Stimulated activated CD8-positive, alpha-beta memory T cell treated with anti-CD3 and anti-CD28 coated beads, Interleukin-12 subunit alpha, Interleukin-12 subunit beta, amount 100 ng/mL, for 24 hours (primary cell): ENCODE measurements around the gene NTNG2.

Experiments used
- DNase-seq: peaks from one replicate; pipeline ENCODE4 v3.0.0-alpha.2; 2020; ENCODE audit errors: extremely low read depth

Gene NTNG2

DNA sequence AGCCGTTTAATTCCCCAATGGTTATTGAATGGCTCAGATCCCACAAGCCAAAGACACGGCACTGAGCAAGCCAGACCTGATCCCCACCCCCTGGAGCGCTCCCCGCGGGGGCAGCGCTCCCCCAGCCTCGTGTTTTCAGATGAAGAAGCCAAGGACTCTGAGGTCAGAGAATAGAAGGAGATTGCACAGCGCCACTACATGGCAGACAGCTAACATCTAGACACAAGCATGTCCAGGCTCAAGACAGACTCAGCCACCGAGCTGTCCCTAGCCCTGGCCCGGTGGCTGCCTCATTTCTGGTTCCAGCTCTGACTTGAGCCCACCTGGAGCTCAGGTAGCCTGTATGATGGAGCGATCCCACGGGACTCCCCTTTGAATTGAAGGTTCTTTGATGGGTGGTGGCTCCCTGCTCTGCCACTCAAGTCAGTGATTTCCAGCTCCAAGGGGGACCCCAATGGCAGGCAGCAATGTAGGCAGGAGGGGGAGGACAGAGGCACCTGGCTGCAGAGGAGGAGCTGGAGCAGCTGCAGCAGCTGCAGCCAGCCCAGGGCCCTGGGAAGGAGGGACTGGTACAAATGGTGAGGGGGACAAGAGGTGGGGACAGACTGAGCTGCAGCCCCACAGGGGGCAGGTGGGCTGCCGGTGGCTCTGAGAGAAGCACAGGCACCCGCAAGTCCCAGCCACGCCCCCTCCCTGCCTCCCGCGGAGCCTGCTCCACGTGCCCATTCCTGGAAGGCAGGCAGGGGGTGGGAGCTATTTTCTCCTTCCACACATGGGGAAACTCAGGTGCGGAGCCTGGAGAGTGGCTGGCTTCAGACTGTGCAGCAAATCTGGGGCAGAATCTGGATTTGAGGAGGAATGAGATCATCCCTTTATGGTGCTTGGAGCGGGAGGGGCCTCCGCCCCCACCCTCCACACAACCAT, 40.2 kb downstream of the NTNG2 start:
- no peak for DNase-seq

- no peak for DNase-seq
These were observed 43.0 kb downstream of the NTNG2 start for GRCh38 chr9:132204883-132205282.

DNA sequence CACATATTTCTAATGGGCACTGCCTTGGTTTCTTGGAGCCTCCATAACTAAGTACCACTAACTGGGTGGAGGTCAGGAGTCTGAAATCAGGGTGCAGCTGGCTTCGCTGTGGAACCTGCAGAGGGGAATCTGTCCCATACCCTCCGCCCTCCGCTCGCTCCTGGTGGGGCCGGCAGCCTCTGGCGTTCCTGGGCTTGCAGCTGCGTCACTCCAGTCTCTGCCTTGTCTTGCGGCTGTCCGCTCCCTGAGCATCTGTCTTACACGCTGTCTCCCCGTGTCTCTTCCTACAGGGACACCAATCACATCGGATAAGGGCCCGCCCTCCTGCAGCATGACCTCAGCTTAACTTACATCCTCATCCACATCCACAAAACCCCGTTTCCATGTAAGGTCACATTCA, 45.4 kb downstream of the NTNG2 start:
- no peak for DNase-seq

GRCh38 chr9:132207839-132208615, 46.2 kb downstream of the NTNG2 start:
- no peak for DNase-seq

GRCh38 chr9:132209228-132209627, 47.4 kb downstream of the NTNG2 start:
- DNase-seq = no peak

GRCh38 chr9:132210472-132211145, 48.8 kb downstream of the NTNG2 start:
- DNase-seq = no peak

- DNase-seq = no peak
These were observed 49.7 kb downstream of the NTNG2 start for GRCh38 chr9:132211570-132211969.

GRCh38 chr9:132214027-132214622, 52.3 kb downstream of the NTNG2 start:
- no peak for DNase-seq

DNA sequence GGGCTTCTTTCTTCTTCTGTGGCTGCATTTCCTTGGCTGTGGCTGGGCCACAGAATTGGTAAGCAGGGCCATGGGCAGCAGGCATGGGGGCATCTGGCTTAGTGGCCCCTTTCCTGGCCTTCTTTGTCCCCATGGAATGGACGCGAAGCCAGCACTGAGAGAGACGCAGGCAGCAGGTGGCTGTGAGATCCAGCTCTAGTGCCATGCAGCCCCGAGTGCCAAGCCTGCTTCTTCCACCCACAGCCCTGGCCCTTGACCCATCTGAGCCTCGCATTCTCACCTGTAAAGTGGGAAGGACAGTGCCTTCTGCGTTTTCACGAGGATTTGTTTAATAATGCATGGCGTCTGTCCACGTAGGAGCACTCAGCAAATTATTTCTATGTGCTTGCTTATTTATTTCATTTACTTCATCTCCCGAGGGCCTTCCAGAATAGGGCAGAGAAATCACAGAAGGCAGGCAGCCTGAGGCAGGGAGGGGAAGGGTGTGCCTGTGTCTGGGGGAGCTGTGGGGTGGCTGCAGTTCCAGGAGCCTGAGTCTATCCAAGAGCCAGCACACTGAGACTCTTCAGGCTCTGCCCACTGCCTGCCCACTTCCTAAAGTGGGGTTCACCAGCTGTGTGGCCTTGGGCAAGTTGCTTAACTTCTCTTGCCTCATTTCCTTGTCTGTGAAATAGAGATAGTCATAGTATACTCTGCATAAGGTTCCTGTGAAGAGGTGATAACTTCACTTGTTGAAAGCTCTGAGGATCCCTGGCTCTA, 55.2 kb downstream of the NTNG2 start:
- no peak for DNase-seq

GRCh38 chr9:132218208-132218607, 56.4 kb downstream of the NTNG2 start:
- DNase-seq = no peak

GRCh38 chr9:132221941-132222340, 60.1 kb downstream of the NTNG2 start:
- DNase-seq = no peak

GRCh38 chr9:132224645-132225044, 62.8 kb downstream of the NTNG2 start:
- DNase-seq = no peak

DNA sequence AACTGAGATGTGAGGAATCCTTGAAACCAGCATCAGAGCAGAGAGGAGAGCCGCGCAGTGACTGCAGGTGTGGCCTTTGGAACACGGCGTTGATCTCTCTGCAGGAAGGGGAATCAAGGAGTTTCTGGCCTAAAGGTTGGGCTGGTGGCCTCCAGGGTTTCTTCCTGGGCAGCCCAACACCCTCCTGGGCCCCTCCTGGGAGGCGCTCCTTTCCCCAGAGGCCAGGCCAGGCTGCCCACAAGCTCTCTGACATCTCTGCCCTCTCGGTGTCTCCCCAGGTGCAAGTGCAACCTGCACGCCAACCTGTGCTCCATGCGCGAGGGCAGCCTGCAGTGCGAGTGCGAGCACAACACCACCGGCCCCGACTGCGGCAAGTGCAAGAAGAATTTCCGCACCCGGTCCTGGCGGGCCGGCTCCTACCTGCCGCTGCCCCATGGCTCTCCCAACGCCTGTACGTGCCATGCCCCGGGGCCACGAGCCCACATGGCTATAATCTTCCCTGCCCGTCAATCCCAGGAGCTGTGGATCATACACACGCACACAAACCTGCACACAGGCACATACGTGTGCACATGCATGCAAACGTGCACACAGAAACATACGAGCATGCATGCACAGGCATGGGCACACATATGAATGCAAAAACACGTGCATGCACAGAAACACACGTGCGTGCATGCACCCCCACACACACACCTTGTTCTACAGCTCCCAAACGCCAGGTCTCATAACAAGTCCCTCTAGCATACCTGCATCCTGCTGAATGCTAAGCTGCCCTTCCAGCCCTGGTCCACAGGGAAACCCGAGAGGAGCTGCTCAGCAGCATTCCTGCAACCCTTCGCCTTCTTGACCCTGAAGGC, 64.9 kb downstream of the NTNG2 start:
- DNase-seq = no peak

- no peak for DNase-seq
These were observed 66.2 kb downstream of the NTNG2 start for GRCh38 chr9:132228062-132228461.

DNA sequence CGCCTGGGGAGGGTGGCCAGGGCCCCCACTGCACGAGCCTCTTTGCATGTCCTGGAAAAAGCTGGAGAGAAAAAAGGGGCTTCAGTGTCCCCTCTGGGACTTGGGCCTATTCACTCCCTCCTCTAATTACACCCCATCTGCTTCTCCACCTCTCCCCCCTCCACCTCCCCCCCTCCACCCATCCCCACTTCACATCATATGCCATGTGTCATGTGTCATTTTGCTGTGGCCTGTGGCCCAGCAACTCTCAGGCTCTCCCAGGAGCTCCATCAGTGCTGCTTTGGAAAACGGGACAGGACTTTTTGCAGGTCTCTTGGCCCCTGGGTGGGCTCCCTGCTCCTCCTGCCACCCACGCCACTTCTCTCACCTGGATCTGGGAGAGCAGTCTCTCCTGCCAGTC, 68.7 kb downstream of the NTNG2 start:
- DNase-seq = no peak

DNA sequence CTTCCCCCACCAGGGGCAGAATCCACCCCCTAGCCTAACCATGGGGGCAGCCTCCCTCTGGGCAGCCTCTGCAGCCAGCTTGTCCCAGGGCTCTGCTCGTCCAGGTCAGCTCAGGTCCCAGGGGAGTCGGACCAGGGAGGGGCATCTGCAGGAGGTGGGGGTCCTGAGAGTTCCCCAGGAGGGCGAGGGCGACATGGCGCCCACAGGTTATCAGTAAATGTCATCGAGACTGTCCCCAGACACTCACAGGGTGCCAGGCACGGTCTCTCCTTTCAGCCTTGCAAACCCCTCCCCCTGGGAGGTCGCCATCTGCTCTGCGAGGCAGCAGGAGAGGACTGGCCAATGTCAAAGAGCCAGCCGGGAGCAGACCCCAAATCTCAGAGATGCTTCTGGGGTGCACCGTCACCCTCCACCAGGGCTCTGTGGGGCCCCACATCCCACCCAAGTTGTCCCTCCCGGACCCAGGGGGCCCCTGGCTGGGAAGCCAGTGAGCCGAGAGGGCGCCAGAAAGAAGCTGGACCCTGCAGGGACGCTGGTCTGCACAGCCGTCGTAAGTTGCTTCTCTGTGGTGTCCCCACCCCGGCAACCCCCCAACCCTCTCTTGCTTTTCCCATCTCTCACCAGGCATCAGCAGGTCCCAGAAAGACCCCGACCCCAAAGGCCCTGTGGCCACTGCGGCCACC, 69.3 kb downstream of the NTNG2 start:
- DNase-seq = no peak

DNA sequence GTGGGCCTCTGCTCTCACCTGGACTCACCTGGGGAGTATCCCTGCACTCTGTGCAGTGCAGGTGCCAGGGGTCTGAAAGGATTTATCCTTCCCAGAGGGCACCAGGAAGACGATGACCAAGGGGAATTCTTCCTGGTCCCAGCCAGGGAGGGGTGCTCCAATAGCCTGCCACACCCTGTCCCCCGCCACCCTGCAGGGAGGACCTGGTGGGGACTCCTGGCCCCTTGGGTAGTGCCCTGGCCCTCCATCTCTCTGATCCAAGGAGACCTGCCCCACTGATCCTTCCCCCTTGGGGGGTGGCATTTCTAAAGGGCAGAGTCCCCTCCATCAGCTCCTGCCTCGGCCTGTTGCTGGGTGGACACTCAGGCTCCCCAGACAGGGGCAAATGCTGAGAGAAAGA, 70.7 kb downstream of the NTNG2 start:
- DNase-seq = no peak

DNA sequence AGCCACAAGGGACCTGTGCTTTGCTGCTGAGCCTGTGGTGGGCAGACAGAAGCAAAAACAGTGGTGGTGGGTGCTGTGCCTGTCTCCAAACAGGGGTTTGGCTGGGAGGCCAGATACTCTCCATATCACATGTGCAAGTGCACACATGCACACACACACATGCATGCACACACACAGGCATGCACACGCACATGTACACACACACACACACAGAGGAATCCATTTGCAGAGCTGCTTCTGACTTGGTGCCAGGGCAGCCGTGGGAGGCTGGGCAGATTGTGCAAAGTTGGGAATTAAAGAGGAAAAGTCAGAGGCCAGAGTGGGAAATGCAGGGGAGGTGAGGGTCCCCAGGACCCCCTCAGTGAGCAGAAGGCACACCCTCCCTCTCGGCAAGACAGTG, 71.3 kb downstream of the NTNG2 start:
- DNase-seq = no peak

- no peak for DNase-seq
These were observed 72.7 kb downstream of the NTNG2 start for GRCh38 chr9:132234535-132234934.

- no peak for DNase-seq
These were observed 73.3 kb downstream of the NTNG2 start for GRCh38 chr9:132235125-132235524.
